ENCODE measurements around the gene GSX1. TPM values are rescaled to one million over a fixed set of nuclear protein-coding genes. Genes with fewer than 3 reads are reported as not detected.
"Not testable (repeated sequence)": the region's sequence is repeated elsewhere in the genome, so short reads cannot be mapped to it uniquely, and the experiment has no call there.

GSX1 gene
- total RNA-seq, result not detected

- DNase-seq (ENCODE audit: low spot score) (no peak), ATAC-seq (peak; percentile 69 to 78)
- Mint-ChIP-seq H3K4me3 (peak within 1 kb of the TSS; percentile 88), H3K9me3 (no peaks in the 10 kb centered on the region), H3K4me1 (ENCODE audit: low read depth in 2 of 2) (peaks cover 24 to 25% of the 10 kb centered on the region in 2 donors), H3K27me3 (peaks cover 62 to 77% of the 10 kb centered on the region in 2 donors), H3K27ac (no peak within 1 kb of the TSS), H3K36me3 (peaks cover 5% of the 10 kb centered on the region)
Measured at GRCh38 chr13:27792393-27793218, at the start of gene GSX1. GSX1 (plus strand) TSS chr13:27792483; CDS start chr13:27792691, 208 bp downstream.

GRCh38 chr13:27744801-27745200 lies 47.5 kb upstream of the GSX1 start:
- Mint-ChIP-seq H3K36me3 (no peaks in the 10 kb centered on the region), H3K4me1 (ENCODE audit: low read depth in 2 of 2) (no peaks in the 10 kb centered on the region), H3K9me3 (no peaks in the 10 kb centered on the region), H3K27me3 (peaks cover 14 to 18% of the 10 kb centered on the region in 2 donors), H3K27ac (no peak overlapping the region), H3K4me3 (no peak overlapping the region)
- ATAC-seq, result no peak
- no peak for DNase-seq (ENCODE audit: low spot score)

GRCh38 chr13:27745301-27745700 lies 47.0 kb upstream of the GSX1 start:
- H3K27ac Mint-ChIP-seq, result no peak overlapping the region
- no peaks in the 10 kb centered on the region for H3K36me3 Mint-ChIP-seq

GRCh38 chr13:27748143-27748542 lies 44.1 kb upstream of the GSX1 start:
- not testable (repeated sequence) for ATAC-seq; H3K4me1 Mint-ChIP-seq (ENCODE audit: low read depth in 2 of 2); H3K27ac Mint-ChIP-seq; H3K9me3 Mint-ChIP-seq; H3K4me3 Mint-ChIP-seq; H3K36me3 Mint-ChIP-seq; DNase-seq (ENCODE audit: low spot score)
- peaks cover 17 to 34% of the 10 kb centered on the region in 2 donors for H3K27me3 Mint-ChIP-seq

More at GRCh38 chr13:27745301-27745700, 47.0 kb upstream of the GSX1 start:
- H3K9me3 Mint-ChIP-seq, result no peaks in the 10 kb centered on the region
- ATAC-seq (no peak), DNase-seq (ENCODE audit: low spot score) (no peak)
- peaks cover 10 to 18% of the 10 kb centered on the region in 2 donors for H3K27me3 Mint-ChIP-seq
- no peaks in the 10 kb centered on the region for H3K4me1 Mint-ChIP-seq (ENCODE audit: low read depth in 2 of 2)
- H3K4me3 Mint-ChIP-seq, result no peak overlapping the region

GRCh38 chr13:27751953-27752532 lies 40.2 kb upstream of the GSX1 start:
- no peak for ATAC-seq
- no peak for DNase-seq (ENCODE audit: low spot score)
- Mint-ChIP-seq H3K9me3 (peaks cover 4% of the 10 kb centered on the region), H3K4me1 (ENCODE audit: low read depth in 2 of 2) (no peaks in the 10 kb centered on the region), H3K36me3 (no peaks in the 10 kb centered on the region), H3K27me3 (peaks cover 17 to 44% of the 10 kb centered on the region in 2 donors), H3K4me3 (no peak overlapping the region), H3K27ac (no peak overlapping the region)

GRCh38 chr13:27765650-27766049 lies 26.6 kb upstream of the GSX1 start:
- DNase-seq (ENCODE audit: low spot score), result no peak
- Mint-ChIP-seq H3K4me3 (no peak overlapping the region), H3K27me3 (peaks cover 32 to 37% of the 10 kb centered on the region in 2 donors), H3K27ac (no peak overlapping the region), H3K9me3 (no peaks in the 10 kb centered on the region), H3K4me1 (ENCODE audit: low read depth in 2 of 2) (no peaks in the 10 kb centered on the region), H3K36me3 (no peaks in the 10 kb centered on the region)
- no peak for ATAC-seq

GRCh38 chr13:27770809-27771208 lies 21.5 kb upstream of the GSX1 start:
- peaks cover 32% of the 10 kb centered on the region in 2 donors for H3K27me3 Mint-ChIP-seq
- H3K4me3 Mint-ChIP-seq, result no peak overlapping the region
- no peaks in the 10 kb centered on the region for H3K36me3 Mint-ChIP-seq
- ATAC-seq (no peak), DNase-seq (ENCODE audit: low spot score) (no peak)
- H3K4me1 Mint-ChIP-seq (ENCODE audit: low read depth in 2 of 2), result no peaks in the 10 kb centered on the region
- no peaks in the 10 kb centered on the region for H3K9me3 Mint-ChIP-seq
- H3K27ac Mint-ChIP-seq, result no peak overlapping the region

- DNase-seq (ENCODE audit: low spot score), result no peak
- ATAC-seq, result peak in 1 of 2 donors; percentile 39
- Mint-ChIP-seq H3K27me3 (peaks cover 37 to 46% of the 10 kb centered on the region in 2 donors), H3K27ac (no peak overlapping the region), H3K36me3 (no peaks in the 10 kb centered on the region), H3K4me1 (ENCODE audit: low read depth in 2 of 2) (no peaks in the 10 kb centered on the region), H3K4me3 (no peak overlapping the region), H3K9me3 (no peaks in the 10 kb centered on the region)
Measured at GRCh38 chr13:27772651-27773425, 19.4 kb upstream of the GSX1 start.

GRCh38 chr13:27774169-27774568 lies 18.1 kb upstream of the GSX1 start:
- DNase-seq (ENCODE audit: low spot score) (no peak), ATAC-seq (no peak)
- H3K4me3 Mint-ChIP-seq, result no peak overlapping the region
- no peaks in the 10 kb centered on the region for H3K4me1 Mint-ChIP-seq (ENCODE audit: low read depth in 2 of 2)
- H3K9me3 Mint-ChIP-seq, result no peaks in the 10 kb centered on the region
- H3K27me3 Mint-ChIP-seq, result peaks cover 40 to 50% of the 10 kb centered on the region in 2 donors
- no peaks in the 10 kb centered on the region for H3K36me3 Mint-ChIP-seq
- no peak overlapping the region for H3K27ac Mint-ChIP-seq

- no peaks in the 10 kb centered on the region for H3K4me1 Mint-ChIP-seq (ENCODE audit: low read depth in 2 of 2)
- ATAC-seq, result no peak
- H3K27me3 Mint-ChIP-seq, result peaks cover 39 to 46% of the 10 kb centered on the region in 2 donors
- H3K36me3 Mint-ChIP-seq, result no peaks in the 10 kb centered on the region
- no peak overlapping the region for H3K27ac Mint-ChIP-seq
- no peak overlapping the region for H3K4me3 Mint-ChIP-seq
- H3K9me3 Mint-ChIP-seq, result no peaks in the 10 kb centered on the region
- no peak for DNase-seq (ENCODE audit: low spot score)
Measured at GRCh38 chr13:27774651-27775050, 17.6 kb upstream of the GSX1 start.

- no peak for DNase-seq (ENCODE audit: low spot score)
- Mint-ChIP-seq H3K27me3 (peaks cover 39 to 46% of the 10 kb centered on the region in 2 donors), H3K4me1 (ENCODE audit: low read depth in 2 of 2) (no peaks in the 10 kb centered on the region), H3K9me3 (no peaks in the 10 kb centered on the region), H3K36me3 (no peaks in the 10 kb centered on the region), H3K4me3 (no peak overlapping the region), H3K27ac (no peak overlapping the region)
- ATAC-seq, result no peak
Measured at GRCh38 chr13:27775943-27776342, 16.3 kb upstream of the GSX1 start.

GRCh38 chr13:27782151-27782550 lies 10.1 kb upstream of the GSX1 start:
- H3K27ac Mint-ChIP-seq, result no peak overlapping the region
- DNase-seq (ENCODE audit: low spot score) (no peak), ATAC-seq (no peak)
- peaks cover 33 to 53% of the 10 kb centered on the region in 2 donors for H3K27me3 Mint-ChIP-seq
- no peaks in the 10 kb centered on the region for H3K9me3 Mint-ChIP-seq
- H3K4me3 Mint-ChIP-seq, result no peak overlapping the region
- no peaks in the 10 kb centered on the region for H3K4me1 Mint-ChIP-seq (ENCODE audit: low read depth in 2 of 2)
- no peaks in the 10 kb centered on the region for H3K36me3 Mint-ChIP-seq

GRCh38 chr13:27783111-27783510 lies 9.2 kb upstream of the GSX1 start:
- Mint-ChIP-seq H3K27me3 (peaks cover 34 to 54% of the 10 kb centered on the region in 2 donors), H3K27ac (no peak overlapping the region), H3K36me3 (no peaks in the 10 kb centered on the region), H3K9me3 (no peaks in the 10 kb centered on the region), H3K4me1 (ENCODE audit: low read depth in 2 of 2) (no peaks in the 10 kb centered on the region), H3K4me3 (no peak overlapping the region)
- ATAC-seq, result peak in 1 of 2 donors; percentile 11
- no peak for DNase-seq (ENCODE audit: low spot score)

GRCh38 chr13:27788271-27788670 lies 4.0 kb upstream of the GSX1 start:
- Mint-ChIP-seq H3K4me1 (ENCODE audit: low read depth in 2 of 2) (peaks cover 24 to 25% of the 10 kb centered on the region in 2 donors), H3K4me3 (no peak overlapping the region), H3K36me3 (peaks cover 5% of the 10 kb centered on the region), H3K27ac (no peak overlapping the region), H3K27me3 (peaks cover 46 to 72% of the 10 kb centered on the region in 2 donors), H3K9me3 (no peaks in the 10 kb centered on the region)
- ATAC-seq (no peak), DNase-seq (ENCODE audit: low spot score) (no peak)

All from natural killer cell treated with Interleukin-12 subunit alpha and Interleukin-12 subunit beta and Interleukin-15 and Interleukin-18, amount 100 ng/mL, for 72 hours (primary cell).